ENCODE results near the gene MLLT6. TPM values are rescaled to one million over a fixed set of nuclear protein-coding genes. Genes with fewer than 3 reads are reported as not detected.
A peak's percentile ranks its signal among the peaks of the same experiment; 100 is the strongest.

The MLLT6 gene
- total and polyA plus RNA-seq, 2 of the 13 experiments (the other 11 are each of a cell fraction or from before 2014, with no cell fraction given): 50.7 to 69.5 TPM

GRCh38 chr17:38663125-38663751 is 41.8 kb upstream of the MLLT6 start (continued):
- TF ChIP-seq IRF9 (CRISPR knock-in tag; IDR thresholded peaks at IDR 0.05; ENCODE audit: borderline replicate concordance) (0 out of 2 replicates have a peak, but pooled peaks have one; percentile 41), ATF4 (CRISPR knock-in tag; IDR thresholded peaks at IDR 0.05) (no peak), SALL2 (CRISPR knock-in tag; IDR thresholded peaks at IDR 0.05) (peak; percentile 79; the same call in 1 of the 2 replicates), PRDM15 (CRISPR knock-in tag; IDR thresholded peaks at IDR 0.05) (peak; percentile 63; the same call in 1 of the 2 replicates), AHR (CRISPR knock-in tag; IDR thresholded peaks at IDR 0.05) (0 out of 2 replicates have a peak, but pooled peaks have one; percentile 22), MTA1 (CRISPR knock-in tag; IDR thresholded peaks at IDR 0.05; ENCODE audit: borderline replicate concordance) (peak; percentile 72; the same call in 1 of the 2 replicates), ZNF282 (IDR thresholded peaks at IDR 0.05; ENCODE audit: partially characterized antibody) (no peak), DMAP1 (CRISPR knock-in tag; IDR thresholded peaks at IDR 0.05) (no peak), SMYD3 (CRISPR knock-in tag; IDR thresholded peaks at IDR 0.05) (no peak), SALL1 (CRISPR knock-in tag; IDR thresholded peaks at IDR 0.05) (peak; percentile 95), MEIS2 (CRISPR knock-in tag; IDR thresholded peaks at IDR 0.05) (peak; percentile 50; the same call in 1 of the 2 replicates), ZNF558 (CRISPR knock-in tag; IDR thresholded peaks at IDR 0.05; ENCODE audit: borderline replicate concordance) (no peak), AFF4 (CRISPR knock-in tag; IDR thresholded peaks at IDR 0.05) (0 out of 2 replicates have a peak, but pooled peaks have one; percentile 78), ZNF792 (CRISPR knock-in tag; IDR thresholded peaks at IDR 0.05) (peak; percentile 72; the same call in 1 of the 2 replicates), ISX (CRISPR knock-in tag; conservative IDR thresholded peaks at IDR 0.05) (no peak), ZNF777 (CRISPR knock-in tag; IDR thresholded peaks at IDR 0.05) (0 out of 2 replicates have a peak, but pooled peaks have one; percentile 19), ZNF850 (CRISPR knock-in tag; conservative IDR thresholded peaks at IDR 0.05) (no peak)

All from HepG2 (cell line).